ENCODE results near the gene GJB1.

GRCh38 chrX:71256856-71257255, 33.8 kb downstream of the GJB1 start:
- TF ChIP-seq CTCF (IDR thresholded peaks at IDR 0.05) (no peak), EP300 (IDR thresholded peaks at IDR 0.05) (no peak)

All from gastroesophageal sphincter (tissue), 3 donors.